A549 (cell line): ENCODE measurements around the gene ZNF322. TPM values are rescaled to one million over a fixed set of nuclear protein-coding genes. Genes with fewer than 3 reads are reported as not detected.

ENCODE experiments used
- ATAC-seq, 2 experiments: fragments of 200-7000 bp in 1 of 2; fragments of >200 bp in 1 of 2; cut with Nextera tagmentation in 1 of 2; cut with Tn5 transposase in 1 of 2; 3 replicates each; pipeline versions ENCODE4 v1.8.0 to v1.9.1; 2018 to 2020; ENCODE audit warnings: mild to moderate bottlenecking in 1 of 2, moderate library complexity in 1 of 2
- CTCF ChIA-PET: fragments of 300-600 bp; sonication (Branson Sonifier 250); formaldehyde crosslinking; extraction: SDS; loops from one replicate; lab custom pipeline; 2021; ENCODE audit warnings: antibody characterized with exemption, inconsistent platforms; lab: Yijun Ruan, JAX
- POLR2A ChIA-PET: fragments of 350-600 bp; formaldehyde crosslinking; extraction: SDS; loops from one replicate; lab custom pipeline; 2021; ENCODE audit warnings: antibody characterized with exemption, inconsistent platforms; lab: Yijun Ruan, JAX
- DNase-seq, 2 experiments: peaks; one replicate each; pipeline versions ENCODE4 v3.0.0 to v3.0.0-alpha.2; 2011 to 2016; ENCODE audit warnings: low read depth in 1 of 2, low spot score in 1 of 2
- FAIRE-seq: peaks from 2 replicates; lab custom pipeline; 2011; peaks lifted over from hg19 to GRCh38; lab: Jason Lieb, UNC
- H3K27ac ChIP-seq, 2 experiments: fragments of >200 bp; sonication (Bioruptor Twin); formaldehyde crosslinking; 3 replicates each; pipeline ENCODE4 v1.5.1; 2016 to 2017
- H3K4me1 ChIP-seq: fragments of >200 bp; sonication (Bioruptor Twin); formaldehyde crosslinking; 3 replicates; pipeline ENCODE4 v1.6.1; 2016
- H3K4me2 ChIP-seq: fragments of >200 bp; sonication (Bioruptor Twin); formaldehyde crosslinking; 3 replicates; pipeline ENCODE4 v1.6.1; 2016
- H3K4me3 ChIP-seq: fragments of >200 bp; sonication (Bioruptor Twin); formaldehyde crosslinking; 3 replicates; pipeline ENCODE4 v1.5.1; 2016
- H3K9me3 ChIP-seq: fragments of >200 bp; sonication (Bioruptor Twin); formaldehyde crosslinking; 3 replicates; pipeline ENCODE4 v1.6.1; 2016
- CBX2 ChIP-seq: fragments of 200-600 bp; sonication (generic); IDR thresholded peaks from 2 replicates; pipeline ENCODE4 v1.6.1; 2016; ENCODE audit warnings: low read depth, mild to moderate bottlenecking, borderline replicate concordance
- CEBPB ChIP-seq, 2 experiments: fragments of >200 bp in 1 of 2; sonication (Bioruptor Twin) in 1 of 2; formaldehyde crosslinking in 1 of 2; IDR thresholded peaks; 2 replicates each; pipeline ENCODE4 v1.6.1; 2012 to 2016
- CTCF ChIP-seq: fragments of >200 bp; sonication (Bioruptor Twin); formaldehyde crosslinking; IDR thresholded peaks from 3 replicates; pipeline ENCODE4 v1.5.1; 2016
- EHMT2 ChIP-seq: fragments of 200-600 bp; sonication (generic); IDR thresholded peaks from 2 replicates; pipeline ENCODE4 v1.6.1; 2016; ENCODE audit warnings: antibody characterized with exemption, low read depth, mild to moderate bottlenecking, moderate library complexity
- ELK1 ChIP-seq: fragments of 150-350 bp; IDR thresholded peaks from 2 replicates; pipeline ENCODE4 v1.6.1; 2014; ENCODE audit warnings: low read depth, mild to moderate bottlenecking, low read length
- EP300 ChIP-seq, 2 experiments: fragments of >200 bp; sonication (Bioruptor Twin); formaldehyde crosslinking; IDR thresholded peaks; 2 replicates in 1 of 2; 3 replicates in 1 of 2; pipeline ENCODE4 v1.6.1; 2016 to 2017
- ESRRA ChIP-seq: fragments of 150-350 bp; IDR thresholded peaks from 2 replicates; pipeline ENCODE4 v1.6.1; 2014; ENCODE audit warnings: mild to moderate bottlenecking, low read length, borderline replicate concordance
- FOSB ChIP-seq: fragments of 250-450 bp; sonication (Bioruptor Pico); IDR thresholded peaks from 2 replicates; pipeline ENCODE4 v1.5.0; 2020; ENCODE audit warnings: mild to moderate bottlenecking, moderate library complexity
- GATA3 ChIP-seq: IDR thresholded peaks from 2 replicates; pipeline ENCODE4 v1.6.1; 2012; ENCODE audit warnings: borderline replicate concordance
- HMGXB4 ChIP-seq: fragments of 250-450 bp; sonication (Bioruptor Pico); IDR thresholded peaks from 2 replicates; pipeline ENCODE4 v1.5.0; 2021; ENCODE audit warnings: mild to moderate bottlenecking, moderate library complexity, borderline replicate concordance
- HOXB13 ChIP-seq: fragments of 250-450 bp; sonication (Bioruptor Pico); IDR thresholded peaks from 2 replicates; pipeline ENCODE4 v1.5.0; 2020; ENCODE audit warnings: low read depth, mild to moderate bottlenecking, moderate library complexity
- JUN ChIP-seq, 2 experiments: fragments of >200 bp; sonication (Bioruptor Twin); formaldehyde crosslinking; IDR thresholded peaks; 2 replicates in 1 of 2; 3 replicates in 1 of 2; pipeline ENCODE4 v1.6.1; 2016 to 2017
- JUNB ChIP-seq: fragments of >200 bp; sonication (Bioruptor Twin); formaldehyde crosslinking; IDR thresholded peaks from 2 replicates; pipeline ENCODE4 v1.6.1; 2016
- KDM1A ChIP-seq: fragments of 200-600 bp; sonication (generic); IDR thresholded peaks from 2 replicates; pipeline ENCODE4 v1.6.1; 2016; ENCODE audit warnings: low read depth, mild to moderate bottlenecking
- KDM5A ChIP-seq: fragments of 200-600 bp; sonication (generic); IDR thresholded peaks from 2 replicates; pipeline ENCODE4 v1.6.1; 2016; ENCODE audit warnings: antibody characterized with exemption, mild to moderate bottlenecking
- MAFK ChIP-seq: fragments of 450-650 bp; IDR thresholded peaks from 2 replicates; pipeline ENCODE4 v1.6.1; 2014; ENCODE audit not compliant: partially characterized antibody
- MAZ ChIP-seq: fragments of 150-350 bp; IDR thresholded peaks from 2 replicates; pipeline ENCODE4 v1.6.1; 2014; ENCODE audit warnings: antibody characterized with exemption, low read depth, low read length, borderline replicate concordance
- NFE2L2 ChIP-seq: fragments of 150-350 bp; conservative IDR thresholded peaks from 2 replicates; pipeline ENCODE4 v1.6.1; 2014; ENCODE audit warnings: low read length
- NPAS2 ChIP-seq: fragments of 250-450 bp; sonication (Bioruptor Pico); IDR thresholded peaks from 2 replicates; pipeline ENCODE4 v1.8.0; 2022; ENCODE audit warnings: mild to moderate bottlenecking, moderate library complexity, borderline replicate concordance
- NR3C1 ChIP-seq: fragments of >200 bp; sonication (Bioruptor Twin); formaldehyde crosslinking; IDR thresholded peaks from 3 replicates; pipeline ENCODE4 v1.6.1; 2017
- PBX3 ChIP-seq: IDR thresholded peaks from 2 replicates; pipeline ENCODE4 v1.6.1; 2012
- RARB ChIP-seq: fragments of 250-450 bp; sonication (Bioruptor Pico); IDR thresholded peaks from 2 replicates; pipeline ENCODE4 v1.8.0; 2021; ENCODE audit warnings: mild to moderate bottlenecking, moderate library complexity
- SMC3 ChIP-seq: fragments of >200 bp; sonication (Bioruptor Twin); formaldehyde crosslinking; IDR thresholded peaks from 3 replicates; pipeline ENCODE4 v1.6.1; 2018; ENCODE audit warnings: inconsistent platforms
- USF2 ChIP-seq: fragments of 450-650 bp; IDR thresholded peaks from 2 replicates; pipeline ENCODE4 v1.6.1; 2014; ENCODE audit warnings: antibody characterized with exemption
- ZFP36 ChIP-seq: fragments of 450-650 bp; IDR thresholded peaks from 2 replicates; pipeline ENCODE4 v1.6.1; 2014; ENCODE audit warnings: borderline replicate concordance; ENCODE audit not compliant: partially characterized antibody
- ZNF302 ChIP-seq: fragments of 250-450 bp; sonication (Bioruptor Pico); IDR thresholded peaks from 2 replicates; pipeline ENCODE4 v1.9.0; 2021; ENCODE audit warnings: inconsistent platforms, mild to moderate bottlenecking, moderate library complexity
- ZSCAN20 ChIP-seq: fragments of 250-450 bp; sonication (Bioruptor Pico); IDR thresholded peaks from 2 replicates; pipeline ENCODE4 v1.8.0; 2022; ENCODE audit warnings: mild to moderate bottlenecking, moderate library complexity
- WGBS: methylation state at CpG from one replicate; pipeline ENCODE4 v1.1.6; 2017; ENCODE audit errors: missing lambda C conversion rate; 5-methylcytosine and 5-hydroxymethylcytosine counted together
- polyA plus RNA-seq, 4 experiments: library from polyadenylated mRNA; depleted of rRNA in 3 of 4; stranded (reverse); fragments of >200 nt; fragmentation: RNase III in 1 of 4; extraction: RNeasy Plus Mini Kit Qiagen cat#74134 plus additional on column Dnase treatment in 1 of 4; gene quantifications; 2 replicates in 3 of 4; 3 replicates in 1 of 4; pipeline ENCODE4 v1.2.3, GENCODE V29; 2011 to 2017

Gene ZNF322
- polyA plus RNA-seq, 2 of the 4 experiments (the other 2 are of a cell fraction), result 6.0 to 14.5 TPM

- POLR2A ChIA-PET, result no interaction called here
- FAIRE-seq, result no peak
- 96% methylated on average over 1 of the region's 1 CpG for WGBS
Observed at GRCh38 chr6:26599591-26599990, 60.0 kb downstream of the ZNF322 start.

GRCh38 chr6:26599134-26599533, 60.4 kb downstream of the ZNF322 start:
- WGBS, result 86% methylated on average over 1 of the region's 1 CpG
- no peak for FAIRE-seq
- POLR2A ChIA-PET, result no interaction called here

More at GRCh38 chr6:26599591-26599990, 60.0 kb downstream of the ZNF322 start:
- Histone ChIP-seq H3K4me3 (no peak overlapping the region), H3K4me1 (peaks cover 4% of the 10 kb centered on the region; the same call in 1 of the 3 replicates), H3K4me2 (no peak overlapping the region), H3K9me3 (no peaks in the 10 kb centered on the region), H3K27ac (no peak overlapping the region)
- DNase-seq, result no peak
- CTCF ChIA-PET, result interaction anchor here (1.7 kb wide), 1 partner anchor 480 kb away, joined by 8 read pairs; no protein-coding TSS in a partner anchor
- no peak for TF ChIP-seq JUN (IDR thresholded peaks at IDR 0.05)
- TF ChIP-seq HOXB13 (CRISPR knock-in tag), result no peak
- TF ChIP-seq ZFP36, result no peak
- TF ChIP-seq CTCF, result no peak
- TF ChIP-seq JUNB, result no peak
- TF ChIP-seq NR3C1, result no peak
- TF ChIP-seq SMC3, result no peak
- no peak for TF ChIP-seq ZSCAN20
- no peak for TF ChIP-seq EP300 (IDR thresholded peaks at IDR 0.05)
- TF ChIP-seq FOSB (CRISPR knock-in tag), result no peak
- no peak for TF ChIP-seq CBX2
- no peak for TF ChIP-seq ESRRA
- TF ChIP-seq HMGXB4, result no peak
- TF ChIP-seq RARB, result no peak
- ATAC-seq, result no peak

More at GRCh38 chr6:26599134-26599533, 60.4 kb downstream of the ZNF322 start:
- no peak overlapping the region for H3K4me3 ChIP-seq
- no peak for DNase-seq
- no peak overlapping the region for H3K27ac ChIP-seq
- H3K9me3 ChIP-seq, result no peaks in the 10 kb centered on the region
- no peak for TF ChIP-seq USF2
- TF ChIP-seq MAZ, result no peak
- TF ChIP-seq JUNB, result no peak
- TF ChIP-seq EHMT2, result no peak
- TF ChIP-seq MAFK, result no peak
- no peak for TF ChIP-seq ZNF302 (CRISPR knock-in tag)
- no peak for TF ChIP-seq NFE2L2
- TF ChIP-seq KDM5A, result no peak
- TF ChIP-seq NPAS2 (CRISPR knock-in tag), result no peak
- TF ChIP-seq ESRRA, result no peak
- TF ChIP-seq ELK1, result no peak
- no peak for TF ChIP-seq PBX3
- TF ChIP-seq GATA3, result no peak
- TF ChIP-seq ZFP36, result no peak
- TF ChIP-seq CEBPB (IDR thresholded peaks at IDR 0.05), result no peak
- no peak for TF ChIP-seq KDM1A
- TF ChIP-seq, all 56 proteins: peak for 0
- Histone ChIP-seq H3K4me1 (peaks cover 4% of the 10 kb centered on the region; the same call in 1 of the 3 replicates), H3K4me2 (no peak overlapping the region)
- CTCF ChIA-PET, result no interaction called here
- no peak for ATAC-seq
